ENCODE measurements around the gene PHACTR4.
"Not testable (repeated sequence)": the region's sequence is repeated elsewhere in the genome, so short reads cannot be mapped to it uniquely, and the experiment has no call there.

PHACTR4 gene

GRCh38 chr1:28522537-28522936 is 153.0 kb downstream of the PHACTR4 start:
- DNase-seq (ENCODE audit: low spot score) = not testable (repeated sequence)

- DNase-seq (ENCODE audit: low spot score) = not testable (repeated sequence)
Measured at GRCh38 chr1:28525002-28525642, 155.6 kb downstream of the PHACTR4 start.

GRCh38 chr1:28526886-28527285 is 157.3 kb downstream of the PHACTR4 start:
- no peak for DNase-seq (ENCODE audit: low spot score)

GRCh38 chr1:28530456-28530855 is 160.9 kb downstream of the PHACTR4 start:
- DNase-seq (ENCODE audit: low spot score) = no peak

GRCh38 chr1:28534671-28535070 is 165.1 kb downstream of the PHACTR4 start:
- no peak for DNase-seq (ENCODE audit: low spot score)

- no peak for DNase-seq (ENCODE audit: low spot score)
Measured at GRCh38 chr1:28535180-28535579, 165.6 kb downstream of the PHACTR4 start.

GRCh38 chr1:28537457-28538199 is 168.1 kb downstream of the PHACTR4 start:
- DNase-seq (ENCODE audit: low spot score) = no peak

- DNase-seq (ENCODE audit: low spot score) = no peak
Measured at GRCh38 chr1:28538286-28538685, 168.7 kb downstream of the PHACTR4 start.

GRCh38 chr1:28540651-28541050 is 171.1 kb downstream of the PHACTR4 start:
- DNase-seq (ENCODE audit: low spot score) = no peak

GRCh38 chr1:28541414-28542015 is 172.0 kb downstream of the PHACTR4 start:
- DNase-seq (ENCODE audit: low spot score) = not testable (repeated sequence)

GRCh38 chr1:28545246-28545628 is 175.7 kb downstream of the PHACTR4 start:
- DNase-seq (ENCODE audit: low spot score) = no peak

GRCh38 chr1:28548318-28548717 is 178.8 kb downstream of the PHACTR4 start:
- DNase-seq (ENCODE audit: low spot score) = no peak

Data from AG08395 (cell line).